CD14-positive monocyte (primary cell): ENCODE results near the gene NAT16. TPM values are rescaled to one million over a fixed set of nuclear protein-coding genes. Genes with fewer than 3 reads are reported as not detected.
A peak's percentile ranks its signal among the peaks of the same experiment; 100 is the strongest.

ENCODE experiments used
- DNase-seq, 3 donors: peaks; one replicate each; pipeline ENCODE4 v3.0.0-alpha.2; 2011 to 2022
- H2AFZ ChIP-seq: 2 replicates; pipeline ENCODE4 v1.6.0; 2012; ENCODE audit warnings: mild to moderate bottlenecking, low read depth, low read length, inconsistent platforms; ENCODE audit not compliant: insufficient read depth, poor library complexity, severe bottlenecking
- H3K27ac ChIP-seq, 2 donors: 1 replicate in 1 of 2; 2 replicates in 1 of 2; pipeline ENCODE4 v1.5.1; 2012 to 2013; ENCODE audit warnings: low read length in 2 of 2, control low read depth in 1 of 2, inconsistent platforms in 1 of 2, low read depth in 1 of 2, mild to moderate bottlenecking in 1 of 2
- H3K27me3 ChIP-seq, 2 donors: one replicate each; pipeline versions ENCODE4 v1.6.0 to v1.6.1; 2011 to 2013; ENCODE audit warnings: low read length in 2 of 2; ENCODE audit not compliant: control insufficient read depth in 2 of 2, insufficient read depth in 2 of 2
- H3K36me3 ChIP-seq, 2 donors: replicated peaks in 1 of 2; 1 replicate in 1 of 2; 2 replicates in 1 of 2; pipeline versions ENCODE4 v1.5.1 to v1.6.1; 2012 to 2013; ENCODE audit warnings: low read length in 2 of 2, control low read depth in 1 of 2, inconsistent platforms in 1 of 2, mild to moderate bottlenecking in 1 of 2; ENCODE audit not compliant: insufficient read depth in 2 of 2, control insufficient read depth in 1 of 2
- H3K4me1 ChIP-seq, 2 donors: 1 replicate in 1 of 2; 2 replicates in 1 of 2; pipeline versions ENCODE4 v1.5.1 to v1.6.1; 2012 to 2013; ENCODE audit warnings: low read length in 2 of 2, control low read depth in 1 of 2, inconsistent platforms in 1 of 2, mild to moderate bottlenecking in 1 of 2, moderate library complexity in 1 of 2; ENCODE audit not compliant: insufficient read depth in 2 of 2, control insufficient read depth in 1 of 2
- H3K4me2 ChIP-seq: replicated peaks from 2 replicates; pipeline ENCODE3; 2012; ENCODE audit warnings: low read length, moderate library complexity, mild to moderate bottlenecking; ENCODE audit not compliant: poor library complexity, severe bottlenecking; ENCODE audit errors: extremely low read depth
- H3K4me3 ChIP-seq, 3 experiments: fragments of 200-600 bp in 1 of 3; sonication (generic) in 1 of 3; replicated peaks in 1 of 3; 1 replicate in 2 of 3; 2 replicates in 1 of 3; pipeline ENCODE4 v1.5.1; 2011 to 2013; ENCODE audit warnings: low read length in 3 of 3, mild to moderate bottlenecking in 3 of 3, control low read depth in 2 of 3, low read depth in 2 of 3, inconsistent platforms in 1 of 3, moderate library complexity in 1 of 3
- H3K79me2 ChIP-seq: 2 replicates; pipeline ENCODE4 v1.6.0; 2012; ENCODE audit warnings: mild to moderate bottlenecking, control low read depth, inconsistent platforms, low read length, moderate library complexity; ENCODE audit not compliant: insufficient read depth
- H3K9ac ChIP-seq: 2 replicates; pipeline ENCODE4 v1.6.0; 2017; ENCODE audit warnings: low read length, mild to moderate bottlenecking; ENCODE audit not compliant: insufficient read depth, poor library complexity, severe bottlenecking
- H3K9me3 ChIP-seq, 2 donors: replicated peaks in 1 of 2; 1 replicate in 1 of 2; 2 replicates in 1 of 2; pipeline versions ENCODE4 v1.5.1 to v1.6.1; 2012 to 2013; ENCODE audit warnings: low read length in 2 of 2, control low read depth in 1 of 2; ENCODE audit not compliant: control insufficient read depth in 1 of 2, insufficient read depth in 1 of 2
- H4K20me1 ChIP-seq: 2 replicates; pipeline ENCODE4 v1.6.0; 2012; ENCODE audit warnings: mild to moderate bottlenecking, low read length, control low read depth, moderate library complexity; ENCODE audit not compliant: insufficient read depth
- H3K27ac Mint-ChIP-seq, 7 donors: one replicate each; pipeline ENCODE4 v1.8.0; 2020; ENCODE audit warnings: mild to moderate bottlenecking in 7 of 7, mixed read lengths in 7 of 7, moderate library complexity in 6 of 7, inconsistent platforms in 2 of 7
- H3K27me3 Mint-ChIP-seq, 3 donors: one replicate each; pipeline ENCODE4 v1.8.0; 2021 to 2022; ENCODE audit warnings: low read depth in 3 of 3, mild to moderate bottlenecking in 3 of 3, mixed read lengths in 3 of 3, moderate library complexity in 3 of 3, inconsistent platforms in 1 of 3
- H3K36me3 Mint-ChIP-seq, 2 donors: one replicate each; pipeline ENCODE4 v1.8.0; 2020; ENCODE audit warnings: mixed read lengths in 2 of 2, inconsistent platforms in 1 of 2, mild to moderate bottlenecking in 1 of 2
- H3K4me1 Mint-ChIP-seq: one replicate; pipeline ENCODE4 v1.8.0; 2020; ENCODE audit warnings: mild to moderate bottlenecking, mixed read lengths
- H3K4me3 Mint-ChIP-seq, 2 donors: one replicate each; pipeline ENCODE4 v1.8.0; 2020; ENCODE audit warnings: mild to moderate bottlenecking in 2 of 2, mixed read lengths in 2 of 2, moderate library complexity in 1 of 2
- H3K9me3 Mint-ChIP-seq, 7 donors: one replicate each; pipeline ENCODE4 v1.8.0; 2020 to 2022; ENCODE audit warnings: mixed read lengths in 7 of 7, mild to moderate bottlenecking in 6 of 7, moderate library complexity in 6 of 7, inconsistent platforms in 2 of 7
- WGBS: methylation state at CpG from one replicate; pipeline ENCODE4 v1.1.5; 2013; ENCODE audit warnings: missing lambda C conversion rate; ENCODE audit not compliant: insufficient coverage; 5-methylcytosine and 5-hydroxymethylcytosine counted together
- intact Hi-C, 2 donors: fragments of 100-400 bp; cut with micrococcal nuclease; formaldehyde crosslinking; loops; one replicate each; pipeline versions ENCODE4 v1.15.0 to v1.15.1; 2023
- polyA plus RNA-seq, 3 donors: library from polyadenylated mRNA; depleted of rRNA in 1 of 3; unstranded in 2 of 3; stranded (reverse) in 1 of 3; fragments of 300-500 nt in 2 of 3; fragments of >200 nt in 1 of 3; fragmentation: Illumina TruSeq in 2 of 3; gene quantifications; 1 replicate in 2 of 3; 2 replicates in 1 of 3; pipeline ENCODE4 v1.2.3, GENCODE V29; 2012 to 2021
- TF ChIP-seq, protein P1 (sequence below): fragments of 200-600 bp; IDR thresholded peaks from one replicate; pipeline ENCODE4 v1.8.0; 2022; ENCODE audit warnings: antibody characterized with exemption, mild to moderate bottlenecking

Gene NAT16
- polyA plus RNA-seq, 3 donors, result not detected

- Mint-ChIP-seq H3K36me3 (peaks cover 0 to 2% of the 10 kb centered on the region in 2 donors), H3K27ac (peak overlapping the region in 4 of 7 donors; percentile 0 to 62 (median 34)), H3K4me3 (peak overlapping the region; percentile 24 to 84), H3K9me3 (no peaks in the 10 kb centered on the region), H3K4me1 (peaks cover 37% of the 10 kb centered on the region), H3K27me3 (peaks cover 32 to 75% (median 53%) of the 10 kb centered on the region in 3 donors)
- H3K9ac ChIP-seq, result no peak overlapping the region
- intact Hi-C loops, result no loop called here
- 21% methylated on average over 7 of the region's 15 CpGs for WGBS
- peaks cover 4 to 26% of the 10 kb centered on the region in 2 donors for H3K27me3 ChIP-seq
- peak overlapping the region; percentile 19 for H3K4me2 ChIP-seq
- peak overlapping the region; percentile 19 for H2AFZ ChIP-seq
- TF ChIP-seq, protein P1, sequence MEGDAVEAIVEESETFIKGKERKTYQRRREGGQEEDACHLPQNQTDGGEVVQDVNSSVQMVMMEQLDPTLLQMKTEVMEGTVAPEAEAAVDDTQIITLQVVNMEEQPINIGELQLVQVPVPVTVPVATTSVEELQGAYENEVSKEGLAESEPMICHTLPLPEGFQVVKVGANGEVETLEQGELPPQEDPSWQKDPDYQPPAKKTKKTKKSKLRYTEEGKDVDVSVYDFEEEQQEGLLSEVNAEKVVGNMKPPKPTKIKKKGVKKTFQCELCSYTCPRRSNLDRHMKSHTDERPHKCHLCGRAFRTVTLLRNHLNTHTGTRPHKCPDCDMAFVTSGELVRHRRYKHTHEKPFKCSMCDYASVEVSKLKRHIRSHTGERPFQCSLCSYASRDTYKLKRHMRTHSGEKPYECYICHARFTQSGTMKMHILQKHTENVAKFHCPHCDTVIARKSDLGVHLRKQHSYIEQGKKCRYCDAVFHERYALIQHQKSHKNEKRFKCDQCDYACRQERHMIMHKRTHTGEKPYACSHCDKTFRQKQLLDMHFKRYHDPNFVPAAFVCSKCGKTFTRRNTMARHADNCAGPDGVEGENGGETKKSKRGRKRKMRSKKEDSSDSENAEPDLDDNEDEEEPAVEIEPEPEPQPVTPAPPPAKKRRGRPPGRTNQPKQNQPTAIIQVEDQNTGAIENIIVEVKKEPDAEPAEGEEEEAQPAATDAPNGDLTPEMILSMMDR, result no peak
- no peak overlapping the region for H3K27ac ChIP-seq
- H3K4me3 ChIP-seq, result no peak overlapping the region
- H3K36me3 ChIP-seq, result no peaks in the 10 kb centered on the region
- H4K20me1 ChIP-seq, result no peaks in the 10 kb centered on the region
- no peaks in the 10 kb centered on the region for H3K79me2 ChIP-seq
- H3K9me3 ChIP-seq, result no peaks in the 10 kb centered on the region
- DNase-seq, result peak in 1 of 3 donors; percentile 28
- peaks cover 35 to 42% of the 10 kb centered on the region in 2 donors for H3K4me1 ChIP-seq
Measured at GRCh38 chr7:101125989-101126650, 54.0 kb downstream of the NAT16 start.

DNA sequence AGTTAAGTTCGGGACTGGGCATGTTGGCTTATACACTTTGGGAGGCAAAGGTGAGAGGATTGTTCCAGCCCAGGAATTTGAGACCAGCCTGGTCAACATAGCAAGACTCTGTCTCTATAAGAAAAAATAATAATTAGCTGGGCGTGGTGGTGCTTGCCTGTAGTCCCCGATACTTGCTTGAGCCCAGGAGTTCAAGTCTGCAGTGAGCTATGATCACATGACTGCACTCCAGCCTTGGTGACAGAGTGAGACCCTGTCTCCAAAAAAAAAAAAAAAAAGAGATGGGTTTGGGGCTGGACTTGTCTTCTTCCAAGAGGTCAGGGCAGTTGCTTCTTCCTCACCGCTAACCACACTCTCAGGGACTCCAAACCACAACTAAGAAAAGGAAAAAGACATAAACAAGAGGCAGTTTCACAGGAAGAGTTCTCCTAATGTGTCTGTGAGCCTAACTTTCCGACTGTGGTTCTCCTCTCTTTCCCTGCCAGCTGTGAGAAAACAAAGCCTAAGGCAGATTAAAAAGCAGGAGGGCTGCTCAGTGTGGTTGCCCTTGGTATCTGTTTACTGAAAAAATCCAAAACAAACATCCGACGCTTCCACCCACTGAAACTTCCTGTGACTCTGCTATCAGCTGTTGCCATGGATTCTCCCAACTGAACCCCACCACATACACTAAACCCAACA is 55.6 kb downstream of the NAT16 start:
- peak overlapping the region; percentile 2 for H3K9ac ChIP-seq
- peak overlapping the region; percentile 52 for H3K4me2 ChIP-seq
- H4K20me1 ChIP-seq, result no peaks in the 10 kb centered on the region
- no peaks in the 10 kb centered on the region for H3K9me3 ChIP-seq
- H3K36me3 ChIP-seq, result no peaks in the 10 kb centered on the region
- intact Hi-C loops, result no loop called here
- H3K9me3 Mint-ChIP-seq, result peaks cover 0 to 2% (median 0%) of the 10 kb centered on the region in 7 donors
- no peak overlapping the region for H3K4me3 ChIP-seq
- peaks cover 4 to 26% of the 10 kb centered on the region in 2 donors for H3K27me3 ChIP-seq
- H3K36me3 Mint-ChIP-seq, result peaks cover 0 to 2% of the 10 kb centered on the region in 2 donors
- H3K27ac ChIP-seq, result no peak overlapping the region
- H2AFZ ChIP-seq, result peak overlapping the region; percentile 24
- H3K27me3 Mint-ChIP-seq, result peaks cover 33 to 83% (median 54%) of the 10 kb centered on the region in 3 donors
- peaks cover 35 to 42% of the 10 kb centered on the region in 2 donors for H3K4me1 ChIP-seq
- peaks cover 37% of the 10 kb centered on the region for H3K4me1 Mint-ChIP-seq
- whole genome bisulfite sequencing, result 19% methylated on average over 6 of the region's 7 CpGs
- H3K79me2 ChIP-seq, result no peaks in the 10 kb centered on the region
- peak overlapping the region in 6 of 7 donors; percentile 17 to 79 (median 56) for H3K27ac Mint-ChIP-seq
- TF ChIP-seq, protein P1, result no peak
- peak overlapping the region; percentile 41 to 82 for H3K4me3 Mint-ChIP-seq
- DNase-seq, result peak; percentile 18 to 31 (median 28)
